Measurements from ENCODE around the gene CELSR1. TPM values are rescaled to one million over a fixed set of nuclear protein-coding genes. Genes with fewer than 3 reads are reported as not detected.

The CELSR1 gene
- total and polyA plus RNA-seq, 5 experiments from 2014 or later: 0.19 to 1.2 (median 0.66) TPM

- Mint-ChIP-seq H3K27ac (peak overlapping the region in 4 of 10 donors; percentile 8 to 82 (median 46)), H3K4me1 (peaks cover 14 to 29% (median 29%) of the 10 kb centered on the region in 4 donors), H3K9me3 (peaks cover 0 to 4% (median 0%) of the 10 kb centered on the region in 9 donors), H3K36me3 (no peaks in the 10 kb centered on the region), H3K27me3 (peaks cover 0 to 13% (median 8%) of the 10 kb centered on the region in 5 donors), H3K4me3 (peak overlapping the region in 6 of 10 donors; percentile 15 to 85 (median 54))
- POLR2A ChIA-PET: no interaction called here
- ATAC-seq (peak in 1 of 2 donors; percentile 9), DNase-seq (peak in 3 of 10 donors; percentile 7 to 49 (median 27))
Observed at GRCh38 chr22:46366801-46367706, 170.4 kb downstream of the CELSR1 start.

- DNase-seq (no peak), ATAC-seq (no peak)
- H3K27me3 Mint-ChIP-seq: peaks cover 0 to 9% (median under 1%) of the 10 kb centered on the region in 5 donors
- H3K36me3 Mint-ChIP-seq: no peaks in the 10 kb centered on the region
- POLR2A ChIA-PET: no interaction called here
- peak overlapping the region in 1 of 10 donors; percentile 3 for H3K27ac Mint-ChIP-seq
- peaks cover 0 to 4% (median 0%) of the 10 kb centered on the region in 9 donors for H3K9me3 Mint-ChIP-seq
- peaks cover 10 to 23% (median 22%) of the 10 kb centered on the region in 4 donors for H3K4me1 Mint-ChIP-seq
- peak overlapping the region in 2 of 10 donors; percentile 77 to 85 for H3K4me3 Mint-ChIP-seq
Observed at GRCh38 chr22:46366327-46366731, 171.1 kb downstream of the CELSR1 start.

- POLR2A ChIA-PET: no interaction called here
- no peak overlapping the region for H3K4me3 Mint-ChIP-seq
- no peak for DNase-seq
- H3K4me1 Mint-ChIP-seq: peaks cover 4 to 12% (median 11%) of the 10 kb centered on the region in 4 donors
- no peak overlapping the region for H3K27ac Mint-ChIP-seq
- peaks cover 0 to 9% (median 4%) of the 10 kb centered on the region in 9 donors for H3K9me3 Mint-ChIP-seq
- ATAC-seq: no peak
- peaks cover 0 to 7% (median 0%) of the 10 kb centered on the region in 5 donors for H3K27me3 Mint-ChIP-seq
- peaks cover 0 to 5% (median 2%) of the 10 kb centered on the region in 3 donors for H3K36me3 Mint-ChIP-seq
Observed at GRCh38 chr22:46365166-46365624, 172.2 kb downstream of the CELSR1 start.

GRCh38 chr22:46364341-46365165, 172.9 kb downstream of the CELSR1 start:
- no peak overlapping the region for H3K4me3 Mint-ChIP-seq
- POLR2A ChIA-PET: no interaction called here
- peaks cover 0 to 5% (median 2%) of the 10 kb centered on the region in 3 donors for H3K36me3 Mint-ChIP-seq
- no peak for ATAC-seq
- no peak overlapping the region for H3K27ac Mint-ChIP-seq
- H3K9me3 Mint-ChIP-seq: peaks cover 0 to 13% (median 6%) of the 10 kb centered on the region in 9 donors
- H3K4me1 Mint-ChIP-seq: peaks cover 2 to 8% (median 6%) of the 10 kb centered on the region in 4 donors
- peaks cover 0 to 7% (median 0%) of the 10 kb centered on the region in 5 donors for H3K27me3 Mint-ChIP-seq
- no peak for DNase-seq

- no peak for ATAC-seq
- H3K36me3 Mint-ChIP-seq: peaks cover 0 to 5% (median 2%) of the 10 kb centered on the region in 3 donors
- peaks cover 0 to 13% (median 6%) of the 10 kb centered on the region in 9 donors for H3K9me3 Mint-ChIP-seq
- POLR2A ChIA-PET: no interaction called here
- H3K4me1 Mint-ChIP-seq: peaks cover 0 to 8% (median 5%) of the 10 kb centered on the region in 4 donors
- peaks cover 0 to 7% (median 0%) of the 10 kb centered on the region in 5 donors for H3K27me3 Mint-ChIP-seq
- peak overlapping the region in 1 of 10 donors; percentile 59 for H3K27ac Mint-ChIP-seq
- DNase-seq: no peak
- no peak overlapping the region for H3K4me3 Mint-ChIP-seq
Observed at GRCh38 chr22:46363611-46364321, 173.7 kb downstream of the CELSR1 start.

- POLR2A ChIA-PET: no interaction called here
- Mint-ChIP-seq H3K4me3 (no peak overlapping the region), H3K27ac (no peak overlapping the region), H3K27me3 (peaks cover 0 to 4% (median 0%) of the 10 kb centered on the region in 5 donors), H3K4me1 (peaks cover 0 to 8% (median 5%) of the 10 kb centered on the region in 4 donors), H3K36me3 (peaks cover 0 to 5% (median 2%) of the 10 kb centered on the region in 3 donors), H3K9me3 (peaks cover 0 to 13% (median 6%) of the 10 kb centered on the region in 9 donors)
- DNase-seq (no peak), ATAC-seq (no peak)
Observed at GRCh38 chr22:46362934-46363515, 174.4 kb downstream of the CELSR1 start.

GRCh38 chr22:46362203-46362933, 175.1 kb downstream of the CELSR1 start:
- DNase-seq (no peak), ATAC-seq (no peak)
- POLR2A ChIA-PET: interaction anchor here (0.6 kb wide), 1 partner anchor 61 kb away, joined by 3 read pairs; no protein-coding TSS in a partner anchor
- Mint-ChIP-seq H3K9me3 (peaks cover 0 to 13% (median 6%) of the 10 kb centered on the region in 9 donors), H3K4me3 (no peak overlapping the region), H3K36me3 (peaks cover 0 to 5% (median 5%) of the 10 kb centered on the region in 3 donors), H3K27ac (peak overlapping the region in 2 of 10 donors; percentile 19 to 34), H3K27me3 (no peaks in the 10 kb centered on the region), H3K4me1 (peaks cover 0 to 4% (median 3%) of the 10 kb centered on the region in 4 donors)

- Mint-ChIP-seq H3K9me3 (peaks cover 0 to 13% (median 6%) of the 10 kb centered on the region in 9 donors), H3K4me3 (no peak overlapping the region)
- DNase-seq: no peak
Observed at GRCh38 chr22:46361826-46362202, 175.6 kb downstream of the CELSR1 start.

GRCh38 chr22:46360891-46361290, 176.5 kb downstream of the CELSR1 start:
- Mint-ChIP-seq H3K4me1 (peaks cover 0 to 4% (median 3%) of the 10 kb centered on the region in 4 donors), H3K4me3 (no peak overlapping the region), H3K36me3 (peaks cover 0 to 10% (median 5%) of the 10 kb centered on the region in 3 donors), H3K9me3 (peaks cover 0 to 13% (median 6%) of the 10 kb centered on the region in 9 donors), H3K27ac (peak overlapping the region in 1 of 10 donors; percentile 36), H3K27me3 (no peaks in the 10 kb centered on the region)
- DNase-seq (no peak), ATAC-seq (no peak)
- POLR2A ChIA-PET: no interaction called here

More at GRCh38 chr22:46361826-46362202, 175.6 kb downstream of the CELSR1 start:
- Mint-ChIP-seq H3K4me1 (peaks cover 0 to 4% (median 3%) of the 10 kb centered on the region in 4 donors), H3K36me3 (peaks cover 0 to 8% (median 5%) of the 10 kb centered on the region in 3 donors), H3K27me3 (no peaks in the 10 kb centered on the region), H3K27ac (no peak overlapping the region)
- no peak for ATAC-seq
- POLR2A ChIA-PET: interaction anchor here (0.6 kb wide), 1 partner anchor 62 kb away, joined by 3 read pairs; no protein-coding TSS in a partner anchor

- Mint-ChIP-seq H3K27me3 (no peaks in the 10 kb centered on the region), H3K4me3 (no peak overlapping the region), H3K36me3 (peaks cover 0 to 13% (median 5%) of the 10 kb centered on the region in 3 donors), H3K27ac (no peak overlapping the region), H3K4me1 (peaks cover 0 to 8% (median 4%) of the 10 kb centered on the region in 4 donors), H3K9me3 (peaks cover 0 to 13% (median 6%) of the 10 kb centered on the region in 9 donors)
- no peak for DNase-seq
- ATAC-seq: no peak
- POLR2A ChIA-PET: no interaction called here
Observed at GRCh38 chr22:46360097-46360496, 177.3 kb downstream of the CELSR1 start.

- Mint-ChIP-seq H3K9me3 (peaks cover 0 to 13% (median 6%) of the 10 kb centered on the region in 9 donors), H3K4me3 (no peak overlapping the region), H3K27me3 (no peaks in the 10 kb centered on the region), H3K4me1 (peaks cover 0 to 8% (median 4%) of the 10 kb centered on the region in 4 donors), H3K36me3 (peaks cover 0 to 13% (median 5%) of the 10 kb centered on the region in 3 donors), H3K27ac (peak overlapping the region in 1 of 10 donors; percentile 48)
- DNase-seq (no peak), ATAC-seq (no peak)
- POLR2A ChIA-PET: no interaction called here
Observed at GRCh38 chr22:46359362-46359761, 178.1 kb downstream of the CELSR1 start.

Data from naive thymus-derived CD8-positive, alpha-beta T cell (primary cell).